ENCODE measurements around the gene MITF.

DNA sequence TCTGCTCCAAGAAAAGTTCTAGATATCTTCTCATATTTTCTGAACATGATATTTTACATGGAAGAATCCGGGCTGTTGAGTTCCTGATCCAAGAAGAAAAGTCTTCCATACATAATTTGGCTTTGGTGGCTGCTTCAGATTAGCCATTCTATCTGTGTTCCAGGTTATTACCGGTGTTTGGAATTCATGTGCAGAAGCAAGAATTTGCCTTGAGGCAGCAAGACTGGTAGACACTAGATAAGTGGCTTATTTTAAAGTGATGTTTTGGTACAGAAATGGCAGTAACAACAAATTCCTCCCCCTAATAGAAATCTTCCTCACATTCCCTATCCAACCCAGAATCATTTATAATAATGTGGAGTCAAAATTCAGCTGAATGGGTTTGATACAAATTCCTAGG, 29.2 kb downstream of the MITF start:
- TF ChIP-seq POLR2AphosphoS5 (IDR thresholded peaks at IDR 0.05; ENCODE audit: borderline replicate concordance, low read depth, low read length): no peak
- TF ChIP-seq EZH2 (IDR thresholded peaks at IDR 0.05): no peak
- no peak for TF ChIP-seq FOXP2 (optimal IDR thresholded peaks at IDR 0.05; ENCODE audit: control extremely low read depth, extremely low read length, insufficient read depth)
